Measurements from ENCODE around the gene MYT1.

The MYT1 gene

GRCh38 chr20:64244281-64244805 lies 80.1 kb downstream of the MYT1 start:
- DNase-seq (ENCODE audit: low read depth in 1 of 2, low spot score in 1 of 2) = no peak

- DNase-seq (ENCODE audit: low read depth in 1 of 2, low spot score in 1 of 2) = no peak
Measured at GRCh38 chr20:64244870-64245603, 80.8 kb downstream of the MYT1 start.

GRCh38 chr20:64245746-64246595 lies 81.7 kb downstream of the MYT1 start:
- no peak for DNase-seq (ENCODE audit: low read depth in 1 of 2, low spot score in 1 of 2)

GRCh38 chr20:64246616-64247306 lies 82.5 kb downstream of the MYT1 start:
- no peak for DNase-seq (ENCODE audit: low read depth in 1 of 2, low spot score in 1 of 2)

- DNase-seq (ENCODE audit: low read depth in 1 of 2, low spot score in 1 of 2) = no peak
Measured at GRCh38 chr20:64247307-64247618, 83.0 kb downstream of the MYT1 start.

- no peak for DNase-seq (ENCODE audit: low read depth in 1 of 2, low spot score in 1 of 2)
Measured at GRCh38 chr20:64247970-64248841, 84.0 kb downstream of the MYT1 start.

GRCh38 chr20:64250027-64250426 lies 85.8 kb downstream of the MYT1 start:
- DNase-seq (ENCODE audit: low read depth in 1 of 2, low spot score in 1 of 2) = no peak

GRCh38 chr20:64253000-64253383 lies 88.7 kb downstream of the MYT1 start:
- DNase-seq (ENCODE audit: low read depth in 1 of 2, low spot score in 1 of 2) = no peak

- no peak for DNase-seq (ENCODE audit: low read depth in 1 of 2, low spot score in 1 of 2)
Measured at GRCh38 chr20:64253443-64253842, 89.2 kb downstream of the MYT1 start.

- DNase-seq (ENCODE audit: low read depth in 1 of 2, low spot score in 1 of 2) = no peak
Measured at GRCh38 chr20:64254156-64254555, 89.9 kb downstream of the MYT1 start.

- no peak for DNase-seq (ENCODE audit: low read depth in 1 of 2, low spot score in 1 of 2)
Measured at GRCh38 chr20:64254571-64255360, 90.5 kb downstream of the MYT1 start.

- DNase-seq (ENCODE audit: low read depth in 1 of 2, low spot score in 1 of 2) = peak; percentile 62 to 80
Measured at GRCh38 chr20:64255361-64256281, 91.4 kb downstream of the MYT1 start, which contains the start of gene PCMTD2. Gene PCMTD2 (plus strand): TSS chr20:64255748. CDS start chr20:64259966, 4,218 bp downstream.

GRCh38 chr20:64256282-64256935 lies 92.2 kb downstream of the MYT1 start:
- no peak for DNase-seq (ENCODE audit: low read depth in 1 of 2, low spot score in 1 of 2)

GRCh38 chr20:64257107-64257757 lies 93.0 kb downstream of the MYT1 start:
- DNase-seq (ENCODE audit: low read depth in 1 of 2, low spot score in 1 of 2) = no peak

GRCh38 chr20:64258071-64258823 lies 94.0 kb downstream of the MYT1 start:
- DNase-seq (ENCODE audit: low read depth in 1 of 2, low spot score in 1 of 2) = no peak

- no peak for DNase-seq (ENCODE audit: low read depth in 1 of 2, low spot score in 1 of 2)
Measured at GRCh38 chr20:64260239-64260638, 96.0 kb downstream of the MYT1 start.

- no peak for DNase-seq (ENCODE audit: low read depth in 1 of 2, low spot score in 1 of 2)
Measured at GRCh38 chr20:64261138-64261537, 96.9 kb downstream of the MYT1 start.
